HG03139 (cell line): ENCODE results near the gene SLC25A2.
"Not testable (repeated sequence)": the region's sequence is repeated elsewhere in the genome, so short reads cannot be mapped to it uniquely, and the experiment has no call there.

Experiments used
- ATAC-seq: cut with Tn5 transposase; IDR thresholded peaks from one replicate; pipeline ENCODE4 v1.9.1; 2021; ENCODE audit not compliant: unreplicated experiment

SLC25A2 gene

GRCh38 chr5:141316963-141317362, 13.1 kb upstream of the SLC25A2 start:
- not testable (repeated sequence) for ATAC-seq

DNA sequence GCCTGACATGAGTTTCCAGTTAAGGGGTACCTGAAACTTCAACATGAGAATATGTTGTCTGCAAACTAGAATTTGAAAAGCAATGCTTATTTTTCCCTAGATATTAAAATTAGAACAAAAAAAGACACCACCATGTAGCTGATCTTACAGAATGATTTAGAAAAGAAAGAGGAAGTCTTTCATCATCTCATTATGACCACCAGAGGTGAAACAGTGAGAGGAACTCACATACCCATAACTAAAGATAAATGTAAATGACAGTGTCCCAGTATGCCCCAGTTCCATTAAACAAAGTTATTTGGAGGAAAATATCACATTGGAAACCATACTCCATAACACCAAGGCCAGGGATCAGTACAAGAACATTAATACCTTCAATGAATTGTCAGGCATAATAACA, 9.9 kb upstream of the SLC25A2 start:
- no peak for ATAC-seq

- ATAC-seq: no peak
These were observed 2.8 kb upstream of the SLC25A2 start for GRCh38 chr5:141306630-141307029.

DNA sequence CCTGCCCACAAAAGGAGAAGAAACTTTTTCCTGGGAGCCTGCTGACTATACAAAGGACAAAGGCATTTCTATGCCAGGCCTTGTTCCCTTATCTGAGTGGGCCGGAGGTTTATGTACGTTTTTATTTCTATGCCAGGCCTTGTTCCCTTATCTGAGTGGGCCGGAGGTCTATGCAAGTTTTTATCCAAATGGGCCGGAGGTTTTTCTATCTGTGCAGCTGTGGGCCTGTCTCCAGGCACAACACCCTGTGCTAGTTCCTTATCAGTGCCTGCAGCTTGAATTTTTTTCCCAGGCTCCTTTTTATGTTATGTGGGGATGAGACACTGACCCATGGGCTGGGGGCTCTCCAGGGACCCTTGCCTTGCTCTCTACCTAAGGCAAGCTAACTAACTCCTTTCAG, 5.5 kb downstream of the SLC25A2 start:
- no peak for ATAC-seq

DNA sequence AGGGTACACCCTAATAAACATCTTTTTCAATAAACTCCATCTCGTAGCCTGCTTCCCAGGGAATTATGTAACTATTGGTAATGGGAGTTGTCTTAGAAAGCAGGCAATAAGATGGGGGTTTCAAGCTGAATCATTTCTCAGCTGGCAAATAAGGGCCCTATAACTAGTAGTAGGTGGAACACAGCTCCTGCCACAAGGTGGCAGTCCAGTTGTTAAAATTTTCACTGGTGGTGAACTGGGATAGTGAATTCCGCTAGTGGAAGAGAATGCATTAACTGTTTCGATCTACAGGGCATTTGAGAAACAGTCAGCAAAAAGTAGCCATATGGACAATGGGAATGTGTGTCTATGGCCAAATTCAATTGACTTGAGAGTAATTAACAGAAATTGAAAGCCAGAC, 30.9 kb downstream of the SLC25A2 start:
- ATAC-seq: no peak

DNA sequence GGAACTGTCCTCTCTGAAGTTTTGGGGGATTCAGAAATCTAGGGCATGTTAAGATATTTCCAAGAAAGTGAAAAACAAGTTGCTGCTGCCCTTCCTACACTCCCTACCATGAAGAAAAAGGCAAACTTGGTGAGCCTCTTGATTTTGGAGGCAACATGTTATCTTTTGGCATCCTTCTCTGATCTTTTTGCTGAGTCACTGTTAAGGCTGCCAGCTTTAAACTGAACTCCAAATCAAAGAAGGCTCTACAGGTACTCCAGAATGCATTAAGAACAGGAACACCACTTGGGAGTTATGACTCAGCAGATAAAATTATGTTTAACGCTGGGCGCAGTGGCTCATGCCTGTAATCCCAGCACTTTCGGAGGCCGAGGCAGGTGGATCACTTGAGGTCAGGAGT, 34.7 kb downstream of the SLC25A2 start:
- no peak for ATAC-seq

GRCh38 chr5:141261238-141261546, 42.7 kb downstream of the SLC25A2 start:
- no peak for ATAC-seq

- ATAC-seq: no peak
These were observed 43.2 kb downstream of the SLC25A2 start for GRCh38 chr5:141260458-141261237.

DNA sequence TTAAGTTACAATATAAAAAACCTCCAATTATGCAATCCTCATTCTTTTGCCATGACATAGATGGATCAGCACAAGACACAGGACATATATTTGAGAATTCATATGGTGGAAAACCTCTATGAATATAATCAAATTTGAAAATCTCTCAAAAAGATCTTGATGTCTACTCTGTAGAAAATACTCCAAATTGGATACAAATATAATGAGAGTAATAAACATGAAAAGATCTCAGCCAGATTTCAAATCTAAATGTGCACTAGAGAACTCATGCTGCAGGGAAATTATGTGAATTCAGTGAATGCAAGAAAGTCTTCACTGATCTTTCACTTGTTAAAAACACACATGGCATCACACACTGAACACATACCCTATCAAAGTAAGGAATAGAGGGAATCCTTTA, 44.9 kb downstream of the SLC25A2 start:
- ATAC-seq: no peak

- ATAC-seq: no peak
These were observed 45.4 kb downstream of the SLC25A2 start for GRCh38 chr5:141258464-141258863.
